Endothelial cell of umbilical vein (primary cell): ENCODE measurements around the gene DNAH9.

Experiments
- CTCF ChIP-seq, 2 donors: IDR thresholded peaks; 1 replicate in 1 of 2; 2 replicates in 1 of 2; pipeline ENCODE4 v1.5.1; 2011; ENCODE audit warnings: low read length in 2 of 2, mild to moderate bottlenecking in 2 of 2, moderate library complexity in 2 of 2, control low read depth in 1 of 2, inconsistent platforms in 1 of 2, low read depth in 1 of 2; ENCODE audit not compliant: insufficient read depth in 1 of 2; ENCODE audit errors: extremely low read depth in 1 of 2
- EZH2 ChIP-seq: IDR thresholded peaks from 2 replicates; pipeline ENCODE4 v1.6.1; 2012; ENCODE audit warnings: borderline replicate concordance, low read depth, mild to moderate bottlenecking, moderate library complexity, low read length, inconsistent platforms; ENCODE audit not compliant: severe bottlenecking
- FOS ChIP-seq: IDR thresholded peaks from 2 replicates; pipeline ENCODE4 v1.6.1; 2011; ENCODE audit warnings: mild to moderate bottlenecking, low read length, moderate library complexity, borderline replicate concordance; ENCODE audit not compliant: insufficient read depth
- POLR2AphosphoS5 ChIP-seq: IDR thresholded peaks from 2 replicates; pipeline ENCODE4 v1.6.1; 2012; ENCODE audit warnings: low read depth, mild to moderate bottlenecking, control low read depth, low read length, moderate library complexity; ENCODE audit not compliant: insufficient read depth

DNA sequence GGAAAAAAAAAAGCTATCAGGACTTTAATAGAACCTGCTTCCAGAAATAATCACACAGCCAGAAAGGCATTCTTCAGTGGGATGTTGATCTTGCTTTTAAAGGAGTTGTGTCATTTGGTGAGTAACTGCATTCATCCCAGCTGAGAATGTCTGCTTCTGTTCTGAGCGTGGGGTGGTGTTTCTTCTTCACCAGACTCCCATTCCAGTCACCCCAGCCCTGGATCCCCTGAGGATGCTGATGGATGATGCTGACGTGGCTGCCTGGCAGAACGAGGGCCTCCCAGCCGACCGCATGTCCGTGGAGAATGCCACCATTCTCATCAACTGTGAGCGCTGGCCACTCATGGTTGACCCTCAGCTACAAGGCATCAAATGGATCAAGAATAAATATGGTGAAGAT is 276.5 kb downstream of the DNAH9 start:
- no peak for TF ChIP-seq POLR2AphosphoS5
- TF ChIP-seq FOS, result no peak
- no peak for TF ChIP-seq CTCF (IDR thresholded peaks at IDR 0.05; ENCODE audit: extremely low read depth in 1 of 2, insufficient read depth in 1 of 2, low read depth in 1 of 2, low read length in 2 of 2)
- TF ChIP-seq EZH2, result no peak
